Ishikawa (cell line): ENCODE results near the gene GET4.

Experiments
- CEBPB ChIP-seq: IDR thresholded peaks from 2 replicates; pipeline ENCODE4 v1.6.1; 2012
- CREB1 ChIP-seq: IDR thresholded peaks from 2 replicates; pipeline ENCODE4 v1.6.1; 2012; ENCODE audit warnings: low read depth
- EGR1 ChIP-seq: IDR thresholded peaks from 2 replicates; pipeline ENCODE4 v1.6.1; 2012
- EP300 ChIP-seq: IDR thresholded peaks from 2 replicates; pipeline ENCODE4 v1.6.1; 2012; ENCODE audit warnings: borderline replicate concordance
- FOXM1 ChIP-seq: IDR thresholded peaks from 2 replicates; pipeline ENCODE4 v1.6.1; 2012; ENCODE audit warnings: low read depth, borderline replicate concordance
- NFIC ChIP-seq: IDR thresholded peaks from 2 replicates; pipeline ENCODE4 v1.6.1; 2012
- RAD21 ChIP-seq: IDR thresholded peaks from 2 replicates; pipeline ENCODE4 v1.6.1; 2012; ENCODE audit warnings: low read depth
- TAF1 ChIP-seq: IDR thresholded peaks from 2 replicates; pipeline ENCODE4 v1.6.1; 2012; ENCODE audit warnings: low read depth, mild to moderate bottlenecking
- TCF12 ChIP-seq: IDR thresholded peaks from 2 replicates; pipeline ENCODE4 v1.6.1; 2012; ENCODE audit warnings: low read depth
- TEAD4 ChIP-seq: IDR thresholded peaks from 2 replicates; pipeline ENCODE4 v1.6.1; 2012
- YY1 ChIP-seq: IDR thresholded peaks from 2 replicates; pipeline ENCODE4 v1.6.1; 2012; ENCODE audit warnings: low read depth
- ZBTB7A ChIP-seq: IDR thresholded peaks from 2 replicates; pipeline ENCODE4 v1.6.1; 2012; ENCODE audit warnings: low read depth
- TF ChIP-seq, protein P1 (sequence below): IDR thresholded peaks from 2 replicates; pipeline ENCODE4 v1.6.1; 2012
- TF ChIP-seq, protein P2 (sequence below): IDR thresholded peaks from 2 replicates; pipeline ENCODE4 v1.6.1; 2012; ENCODE audit warnings: low read depth, mild to moderate bottlenecking
- TF ChIP-seq, protein P3 (sequence below): IDR thresholded peaks from 2 replicates; pipeline ENCODE4 v1.6.1; 2012

The GET4 gene

DNA sequence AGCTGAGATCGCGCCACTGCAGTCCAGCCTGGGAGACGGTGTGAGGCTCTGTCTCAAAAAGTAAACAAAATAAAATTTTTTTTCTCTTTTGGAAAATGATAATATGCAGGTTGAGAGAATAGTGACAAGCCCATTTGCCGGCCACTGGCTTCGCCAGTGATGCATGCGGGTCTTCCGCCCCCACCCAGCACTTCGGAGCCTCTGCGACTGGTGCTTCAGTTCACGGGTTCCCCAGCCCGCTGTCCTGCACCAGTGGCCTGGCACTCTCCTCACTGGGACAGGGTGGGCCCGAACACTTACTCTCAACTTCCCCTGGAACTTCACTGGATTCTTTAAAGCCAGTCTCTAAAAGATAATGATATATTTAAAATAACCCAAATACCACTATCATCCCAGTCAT, 41.3 kb upstream of the GET4 start:
- no peak for TF ChIP-seq EGR1
- no peak for TF ChIP-seq EP300
- TF ChIP-seq TEAD4 = no peak
- no peak for TF ChIP-seq CEBPB
- no peak for TF ChIP-seq FOXM1
- TF ChIP-seq, protein P1, sequence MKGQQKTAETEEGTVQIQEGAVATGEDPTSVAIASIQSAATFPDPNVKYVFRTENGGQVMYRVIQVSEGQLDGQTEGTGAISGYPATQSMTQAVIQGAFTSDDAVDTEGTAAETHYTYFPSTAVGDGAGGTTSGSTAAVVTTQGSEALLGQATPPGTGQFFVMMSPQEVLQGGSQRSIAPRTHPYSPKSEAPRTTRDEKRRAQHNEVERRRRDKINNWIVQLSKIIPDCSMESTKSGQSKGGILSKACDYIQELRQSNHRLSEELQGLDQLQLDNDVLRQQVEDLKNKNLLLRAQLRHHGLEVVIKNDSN = no peak
- TF ChIP-seq, protein P2, sequence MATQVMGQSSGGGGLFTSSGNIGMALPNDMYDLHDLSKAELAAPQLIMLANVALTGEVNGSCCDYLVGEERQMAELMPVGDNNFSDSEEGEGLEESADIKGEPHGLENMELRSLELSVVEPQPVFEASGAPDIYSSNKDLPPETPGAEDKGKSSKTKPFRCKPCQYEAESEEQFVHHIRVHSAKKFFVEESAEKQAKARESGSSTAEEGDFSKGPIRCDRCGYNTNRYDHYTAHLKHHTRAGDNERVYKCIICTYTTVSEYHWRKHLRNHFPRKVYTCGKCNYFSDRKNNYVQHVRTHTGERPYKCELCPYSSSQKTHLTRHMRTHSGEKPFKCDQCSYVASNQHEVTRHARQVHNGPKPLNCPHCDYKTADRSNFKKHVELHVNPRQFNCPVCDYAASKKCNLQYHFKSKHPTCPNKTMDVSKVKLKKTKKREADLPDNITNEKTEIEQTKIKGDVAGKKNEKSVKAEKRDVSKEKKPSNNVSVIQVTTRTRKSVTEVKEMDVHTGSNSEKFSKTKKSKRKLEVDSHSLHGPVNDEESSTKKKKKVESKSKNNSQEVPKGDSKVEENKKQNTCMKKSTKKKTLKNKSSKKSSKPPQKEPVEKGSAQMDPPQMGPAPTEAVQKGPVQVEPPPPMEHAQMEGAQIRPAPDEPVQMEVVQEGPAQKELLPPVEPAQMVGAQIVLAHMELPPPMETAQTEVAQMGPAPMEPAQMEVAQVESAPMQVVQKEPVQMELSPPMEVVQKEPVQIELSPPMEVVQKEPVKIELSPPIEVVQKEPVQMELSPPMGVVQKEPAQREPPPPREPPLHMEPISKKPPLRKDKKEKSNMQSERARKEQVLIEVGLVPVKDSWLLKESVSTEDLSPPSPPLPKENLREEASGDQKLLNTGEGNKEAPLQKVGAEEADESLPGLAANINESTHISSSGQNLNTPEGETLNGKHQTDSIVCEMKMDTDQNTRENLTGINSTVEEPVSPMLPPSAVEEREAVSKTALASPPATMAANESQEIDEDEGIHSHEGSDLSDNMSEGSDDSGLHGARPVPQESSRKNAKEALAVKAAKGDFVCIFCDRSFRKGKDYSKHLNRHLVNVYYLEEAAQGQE = no peak
- no peak for TF ChIP-seq NFIC
- no peak for TF ChIP-seq YY1
- no peak for TF ChIP-seq CREB1
- no peak for TF ChIP-seq TAF1
- TF ChIP-seq RAD21 = no peak
- TF ChIP-seq ZBTB7A = no peak
- no peak for TF ChIP-seq TCF12
- TF ChIP-seq, protein P3, sequence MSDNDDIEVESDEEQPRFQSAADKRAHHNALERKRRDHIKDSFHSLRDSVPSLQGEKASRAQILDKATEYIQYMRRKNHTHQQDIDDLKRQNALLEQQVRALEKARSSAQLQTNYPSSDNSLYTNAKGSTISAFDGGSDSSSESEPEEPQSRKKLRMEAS = no peak

DNA sequence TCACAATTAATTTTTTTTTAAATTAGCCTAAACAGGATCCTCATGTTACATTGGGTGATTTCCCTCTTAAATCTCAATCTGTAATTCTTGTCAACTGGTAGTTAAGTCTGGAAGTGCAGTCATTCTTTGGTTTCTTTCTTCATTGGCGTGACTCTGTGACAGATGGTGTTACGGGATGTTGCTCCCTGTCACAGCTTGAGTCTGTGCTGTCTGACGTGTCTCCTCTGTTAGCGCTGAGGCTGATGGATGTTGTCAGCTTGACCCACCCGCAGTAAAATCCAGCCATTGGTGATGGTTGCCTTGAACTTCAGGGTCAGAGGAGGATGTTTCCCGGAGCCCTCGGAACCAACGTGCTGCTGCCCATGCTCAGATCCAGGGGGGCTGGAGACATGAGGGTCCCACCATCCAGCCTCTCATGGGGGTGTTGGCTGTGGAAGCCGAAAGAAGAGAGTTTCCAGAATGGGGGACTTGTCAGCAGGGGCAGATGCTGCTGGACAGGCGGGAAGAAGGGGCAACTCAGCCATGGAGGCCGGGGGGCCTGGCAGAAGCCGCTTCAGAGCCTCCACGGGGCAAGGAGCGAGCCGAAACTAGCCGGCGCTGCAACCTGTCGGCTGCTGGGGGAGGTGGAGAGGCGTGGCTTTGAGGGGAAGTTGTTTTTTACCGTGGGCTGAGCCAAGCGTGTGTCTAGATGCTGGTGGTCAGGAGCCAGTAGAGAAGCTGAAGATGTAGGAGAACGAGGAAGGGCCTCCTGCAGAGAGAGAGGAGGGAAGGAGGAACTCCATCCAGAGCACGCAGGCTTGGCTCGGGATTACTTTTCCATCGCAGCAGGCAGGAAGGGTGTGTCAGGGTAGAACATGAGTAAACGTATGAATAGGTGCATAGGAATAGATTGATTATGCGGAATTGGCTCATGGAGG, 40.6 kb upstream of the GET4 start:
- TF ChIP-seq, protein P2 = no peak
- no peak for TF ChIP-seq RAD21

DNA sequence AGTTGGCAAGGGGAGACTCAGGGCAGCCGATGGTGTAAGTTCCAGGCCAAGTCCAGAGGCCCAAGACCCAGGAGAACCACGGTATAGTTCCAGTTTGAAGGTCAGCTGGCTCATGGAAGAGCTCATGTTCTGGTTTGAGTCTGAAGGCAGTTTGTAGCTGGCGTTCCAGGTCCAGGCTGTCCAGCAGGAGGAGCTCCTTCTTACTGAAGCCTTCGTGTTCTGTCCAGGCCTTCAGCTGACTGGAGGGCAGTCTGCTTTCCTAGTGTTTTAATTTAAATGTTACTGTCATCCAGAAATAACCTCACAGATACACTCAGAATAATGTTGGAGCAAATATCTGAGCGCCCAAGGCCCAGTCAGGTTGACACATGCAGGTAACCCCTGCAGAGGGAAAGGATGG, 39.9 kb upstream of the GET4 start:
- no peak for TF ChIP-seq ZBTB7A
- TF ChIP-seq RAD21 = peak; percentile 40; the same call in 1 of the 2 replicates

DNA sequence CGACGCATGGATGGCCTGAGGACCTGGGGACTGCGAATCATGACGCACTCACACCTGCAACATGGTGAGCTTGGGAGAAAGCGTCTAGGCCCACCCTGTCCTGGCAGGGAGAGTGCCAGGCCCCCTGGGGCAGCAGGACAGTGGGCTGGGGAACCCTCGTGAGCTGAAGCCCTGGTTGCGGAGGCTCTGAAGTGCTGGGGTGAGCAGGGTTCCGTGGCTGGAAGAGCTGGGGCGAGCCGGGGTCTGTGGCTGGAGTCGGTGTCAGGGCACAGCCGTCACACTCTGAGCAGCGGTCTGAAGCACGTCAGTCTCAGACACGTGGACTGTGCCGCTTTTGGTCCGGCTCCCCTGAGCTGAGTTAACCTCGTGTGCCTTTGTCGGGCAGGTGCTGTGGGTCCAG, 39.4 kb upstream of the GET4 start:
- no peak for TF ChIP-seq RAD21
- TF ChIP-seq EGR1 = no peak

DNA sequence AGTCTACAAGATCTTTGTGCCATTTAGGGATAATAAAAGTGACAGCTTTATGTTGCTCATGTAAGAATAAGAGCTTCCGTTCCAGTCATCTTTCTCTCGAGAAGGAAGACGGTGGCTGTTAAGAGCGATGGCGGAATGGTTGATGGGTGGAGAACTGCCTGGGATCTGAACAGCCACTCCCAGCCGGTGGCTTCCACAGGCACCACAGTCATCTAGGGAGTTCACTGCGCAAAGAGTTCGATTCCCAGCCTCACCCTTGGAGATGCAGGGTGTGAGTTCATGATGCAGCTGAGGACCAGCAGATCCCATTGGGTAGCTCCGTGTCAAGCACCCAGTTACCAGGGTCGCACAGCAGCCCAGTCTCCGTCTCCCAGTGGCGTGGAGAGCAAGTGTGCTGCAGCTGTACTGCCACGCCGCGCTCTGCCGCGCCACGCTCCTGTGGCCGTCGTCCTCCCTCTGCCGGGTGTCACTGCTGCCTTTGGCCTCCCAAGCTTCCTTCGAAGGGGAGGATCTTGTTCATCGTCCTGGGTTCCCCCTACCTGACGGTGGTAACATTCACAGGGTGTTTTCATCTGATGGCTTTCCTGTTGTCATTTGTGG, 36.3 kb upstream of the GET4 start:
- no peak for TF ChIP-seq EP300
- TF ChIP-seq, protein P2 = no peak
- TF ChIP-seq NFIC = no peak
- TF ChIP-seq TAF1 = no peak
- TF ChIP-seq, protein P3 = no peak
- no peak for TF ChIP-seq TCF12
- no peak for TF ChIP-seq FOXM1
- no peak for TF ChIP-seq ZBTB7A
- TF ChIP-seq, protein P1 = no peak
- TF ChIP-seq RAD21 = no peak
- TF ChIP-seq CEBPB = no peak
- TF ChIP-seq YY1 = no peak
- TF ChIP-seq CREB1 = no peak
- no peak for TF ChIP-seq EGR1
- TF ChIP-seq TEAD4 = no peak
